Spleen (tissue), 11 donors: ENCODE data around the gene PPP1R9B. TPM values are rescaled to one million over a fixed set of nuclear protein-coding genes. Genes with fewer than 3 reads are reported as not detected.

Experiments used
- DNase-seq: peaks from one replicate; pipeline ENCODE4 v3.0.0-alpha.2; 2020
- H3K27ac ChIP-seq, 8 donors: fragments of 200-600 bp; sonication (generic) in 7 of 8; 1 replicate in 4 of 8; 2 replicates in 4 of 8; pipeline versions ENCODE4 v1.5.0 to v1.8.0; 2016 to 2021; ENCODE audit warnings: inconsistent platforms in 4 of 8, mild to moderate bottlenecking in 4 of 8, moderate library complexity in 1 of 8
- H3K27me3 ChIP-seq, 7 donors: fragments of 200-600 bp; sonication (generic) in 6 of 7; replicated peaks in 1 of 7; 1 replicate in 4 of 7; 2 replicates in 3 of 7; pipeline versions ENCODE4 v1.5.0 to v1.8.0; 2016 to 2021; ENCODE audit warnings: inconsistent platforms in 3 of 7, mild to moderate bottlenecking in 1 of 7
- H3K36me3 ChIP-seq, 6 donors: fragments of 200-600 bp; sonication (generic) in 5 of 6; 1 replicate in 4 of 6; 2 replicates in 2 of 6; pipeline versions ENCODE4 v1.5.0 to v1.8.0; 2016 to 2021; ENCODE audit warnings: inconsistent platforms in 2 of 6
- H3K4me1 ChIP-seq, 6 donors: fragments of 200-600 bp; sonication (generic) in 5 of 6; 1 replicate in 3 of 6; 2 replicates in 3 of 6; pipeline versions ENCODE4 v1.5.0 to v1.8.0; 2016 to 2021; ENCODE audit warnings: inconsistent platforms in 3 of 6
- H3K4me3 ChIP-seq, 8 donors: fragments of 200-600 bp; sonication (generic) in 7 of 8; 1 replicate in 4 of 8; 2 replicates in 4 of 8; pipeline versions ENCODE4 v1.5.0 to v1.8.0; 2016 to 2021; ENCODE audit warnings: inconsistent platforms in 4 of 8, mild to moderate bottlenecking in 4 of 8, moderate library complexity in 2 of 8
- H3K9me3 ChIP-seq, 8 donors: fragments of 200-600 bp; sonication (generic) in 7 of 8; 1 replicate in 4 of 8; 2 replicates in 4 of 8; pipeline versions ENCODE4 v1.5.0 to v1.8.0; 2016 to 2021; ENCODE audit warnings: inconsistent platforms in 4 of 8
- CTCF ChIP-seq, 11 experiments: fragments of 200-600 bp in 7 of 11; fragments of 450-650 bp in 4 of 11; sonication (generic) in 4 of 11; IDR thresholded peaks in 8 of 11; conservative IDR thresholded peaks in 3 of 11; 1 replicate in 7 of 11; 2 replicates in 4 of 11; pipeline versions ENCODE4 v1.4.0 to v1.8.0; 2016 to 2021; ENCODE audit warnings: antibody characterized with exemption in 11 of 11, inconsistent platforms in 4 of 11, mild to moderate bottlenecking in 1 of 11
- POLR2A ChIP-seq, 3 donors: fragments of 450-650 bp; IDR thresholded peaks; one replicate each; pipeline ENCODE4 v1.5.1; 2017; ENCODE audit warnings: antibody characterized with exemption in 3 of 3, mild to moderate bottlenecking in 1 of 3
- POLR2AphosphoS5 ChIP-seq, 3 donors: sonication (generic); formaldehyde crosslinking; IDR thresholded peaks; one replicate each; pipeline ENCODE4 v1.5.1; 2017; ENCODE audit warnings: antibody characterized with exemption in 3 of 3
- WGBS, 5 donors: extraction: QIAGEN DNeasy Blood & Tissue Kit in 3 of 5; methylation state at CpG; one replicate each; pipeline versions ENCODE4 v1.1.5 to v1.1.7; 2013 to 2018; 5-methylcytosine and 5-hydroxymethylcytosine counted together
- intact Hi-C: fragments of 100-400 bp; cut with DNase I; formaldehyde crosslinking; loops from one replicate; pipeline ENCODE4 v1.15.0; 2023; ENCODE audit warnings: low total_unique reads
- polyA plus RNA-seq, 3 donors: library from polyadenylated mRNA; stranded (reverse); fragments of 200-250 nt; gene quantifications; one replicate each; pipeline ENCODE4 v1.2.1, GENCODE V29; 2013
- total RNA-seq, 7 donors: library from RNA; depleted of rRNA in 3 of 7; stranded (reverse); fragments of >200 nt in 3 of 7; fragmentation: NEBNext Ultra II Directional in 4 of 7; extraction: Animal tissue kit (Norgen Biotek cat#: 25700) in 4 of 7; gene quantifications; one replicate each; pipeline versions ENCODE4 v1.1.0 to v1.2.1, GENCODE V29; 2016 to 2021
- donor health status: healthy with polysubstance abuse.
- donor health status: DM: no; HTN: no; CAD: no; lungs with moderate emphysema.
- donor health status: DM: no; HTN: no; CAD: no.
- donor health status: Bipolar disorder and iron deficiency.
- donor health status: healthy.
- donor health status: DM: no; HTN: no; CAD: no.
- donor health status: DM: yes; HTN: yes; CAD: no.

Gene PPP1R9B
- total and polyA plus RNA-seq, 10 donors = 30.0 to 136 (median 86.2) TPM

GRCh38 chr17:50137042-50137441 lies 13.4 kb downstream of the PPP1R9B start:
- WGBS, 5 donors = 84 to 92% (median 89%) methylated on average over 3 to 4 of the region's 4 CpGs
- Histone ChIP-seq H3K9me3 (no peaks in the 10 kb centered on the region), H3K27me3 (no peaks in the 10 kb centered on the region), H3K27ac (no peak overlapping the region), H3K4me3 (no peak overlapping the region), H3K4me1 (peaks cover 22 to 62% (median 30%) of the 10 kb centered on the region in 6 donors), H3K36me3 (peaks cover 6 to 100% (median 83%) of the 10 kb centered on the region in 6 donors)
- intact Hi-C loops = no loop called here
- TF ChIP-seq CTCF (IDR thresholded peaks at IDR 0.05 in 8 of 11, conservative IDR thresholded peaks at IDR 0.05 in 3 of 11) (no peak), POLR2AphosphoS5 (IDR thresholded peaks at IDR 0.05) (no peak)
- DNase-seq = no peak

DNA sequence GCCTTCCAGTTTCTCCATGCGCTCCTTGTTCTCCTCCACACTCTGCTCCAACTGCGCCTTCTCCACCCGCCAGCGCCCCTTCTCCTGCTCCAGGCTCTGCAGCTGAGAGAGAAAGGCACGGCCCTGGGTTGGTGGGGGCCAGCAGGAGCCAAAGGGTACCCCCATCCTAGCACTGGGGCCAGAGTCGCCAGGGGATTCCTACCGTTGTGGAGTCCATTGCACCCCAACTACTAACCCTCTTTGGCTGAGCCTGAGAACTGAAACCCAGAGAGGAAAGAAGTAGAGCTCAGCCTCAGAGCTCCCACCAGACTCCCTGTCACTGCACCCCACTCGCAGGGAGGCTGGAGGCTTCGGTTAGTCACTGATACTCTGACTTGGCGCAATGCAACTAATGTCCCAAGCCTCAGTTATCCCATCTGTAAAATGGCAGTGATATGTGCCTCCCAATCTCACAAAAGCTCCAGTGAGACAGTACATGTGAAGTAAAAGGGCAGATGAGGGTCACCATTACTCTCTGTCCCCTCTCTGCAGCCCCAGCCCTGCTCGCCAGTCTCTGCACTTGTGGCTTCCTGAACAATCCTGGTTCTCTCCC lies 14.3 kb downstream of the PPP1R9B start:
- Histone ChIP-seq H3K27ac (no peak overlapping the region), H3K27me3 (no peaks in the 10 kb centered on the region), H3K36me3 (peaks cover 6 to 91% (median 75%) of the 10 kb centered on the region in 6 donors), H3K9me3 (no peaks in the 10 kb centered on the region), H3K4me3 (no peak overlapping the region), H3K4me1 (peaks cover 14 to 57% (median 21%) of the 10 kb centered on the region in 6 donors)
- 92 to 97% (median 95%) methylated on average over 10 to 11 of the region's 11 CpGs for WGBS, 5 donors
- intact Hi-C loops = no loop called here
- peak in 1 of 3 donors; percentile 4 for TF ChIP-seq POLR2AphosphoS5 (IDR thresholded peaks at IDR 0.05)
- no peak for TF ChIP-seq CTCF (IDR thresholded peaks at IDR 0.05 in 8 of 11, conservative IDR thresholded peaks at IDR 0.05 in 3 of 11)
- no peak for DNase-seq

DNA sequence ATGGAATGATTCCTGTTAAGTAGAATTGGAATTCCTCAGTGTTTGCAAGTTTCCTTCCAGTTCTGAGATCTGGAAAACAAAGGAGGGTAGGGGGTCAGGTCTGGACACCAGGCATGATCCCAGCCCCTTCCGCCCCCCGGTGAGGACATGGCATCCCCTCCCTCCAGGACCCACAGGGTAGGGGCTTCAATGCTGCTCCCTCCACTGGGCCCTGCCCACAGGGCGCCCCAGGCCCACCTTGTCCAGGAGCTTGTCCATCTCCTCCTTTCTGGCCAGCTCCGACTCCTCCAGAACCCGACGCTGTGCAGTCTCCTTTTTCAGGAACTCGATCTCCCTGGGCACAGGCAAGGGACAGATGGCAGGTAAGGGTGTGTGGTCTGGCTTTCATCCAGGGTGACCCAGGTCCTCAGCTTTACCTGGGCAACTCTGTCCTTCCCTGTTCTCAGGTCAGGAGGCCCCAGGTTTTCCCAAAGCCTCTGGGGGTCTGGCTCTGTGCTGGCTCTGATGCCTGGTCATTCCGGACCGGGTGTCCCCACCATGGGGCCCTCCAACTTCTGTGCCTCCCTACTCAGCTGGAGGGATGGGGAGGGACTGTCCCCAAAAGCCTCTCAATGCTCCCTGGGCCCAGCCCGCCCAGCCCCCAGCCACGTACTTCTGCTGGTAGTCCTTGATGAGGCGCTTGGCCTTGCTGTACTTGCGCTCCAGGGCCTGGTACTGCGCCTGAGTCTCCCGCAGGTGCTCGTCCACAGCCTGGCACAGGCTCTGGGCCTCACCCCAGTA lies 15.0 kb downstream of the PPP1R9B start:
- Histone ChIP-seq H3K36me3 (peaks cover 6 to 84% (median 68%) of the 10 kb centered on the region in 6 donors), H3K27ac (no peak overlapping the region), H3K4me1 (peaks cover 9 to 57% (median 20%) of the 10 kb centered on the region in 6 donors), H3K27me3 (peaks cover 0 to 6% (median 0%) of the 10 kb centered on the region in 7 donors), H3K4me3 (no peak overlapping the region), H3K9me3 (no peaks in the 10 kb centered on the region)
- WGBS, 5 donors = 92 to 96% (median 93%) methylated on average over 15 to 16 of the region's 16 CpGs
- intact Hi-C loops = no loop called here
- TF ChIP-seq CTCF (IDR thresholded peaks at IDR 0.05 in 8 of 11, conservative IDR thresholded peaks at IDR 0.05 in 3 of 11) (no peak), POLR2A (IDR thresholded peaks at IDR 0.05) (no peak), POLR2AphosphoS5 (IDR thresholded peaks at IDR 0.05) (peak; percentile 4 to 36 (median 32))
- DNase-seq = no peak
